Measurements from ENCODE around the gene RXFP1.

- TF ChIP-seq, protein P1, sequence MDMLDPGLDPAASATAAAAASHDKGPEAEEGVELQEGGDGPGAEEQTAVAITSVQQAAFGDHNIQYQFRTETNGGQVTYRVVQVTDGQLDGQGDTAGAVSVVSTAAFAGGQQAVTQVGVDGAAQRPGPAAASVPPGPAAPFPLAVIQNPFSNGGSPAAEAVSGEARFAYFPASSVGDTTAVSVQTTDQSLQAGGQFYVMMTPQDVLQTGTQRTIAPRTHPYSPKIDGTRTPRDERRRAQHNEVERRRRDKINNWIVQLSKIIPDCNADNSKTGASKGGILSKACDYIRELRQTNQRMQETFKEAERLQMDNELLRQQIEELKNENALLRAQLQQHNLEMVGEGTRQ (CRISPR knock-in tag; IDR thresholded peaks at IDR 0.05), result no peak
- TF ChIP-seq CTCF (IDR thresholded peaks at IDR 0.05), result no peak
- no peak for TF ChIP-seq ESRRA (CRISPR knock-in tag; IDR thresholded peaks at IDR 0.05; ENCODE audit: borderline replicate concordance)
- no peak for TF ChIP-seq RELA (CRISPR knock-in tag; IDR thresholded peaks at IDR 0.05; ENCODE audit: borderline replicate concordance)
- TF ChIP-seq MXD4 (CRISPR knock-in tag; IDR thresholded peaks at IDR 0.05; ENCODE audit: borderline replicate concordance), result no peak
- no peak for TF ChIP-seq E2F1 (CRISPR knock-in tag; IDR thresholded peaks at IDR 0.05)
- no peak for TF ChIP-seq PREB (CRISPR knock-in tag; IDR thresholded peaks at IDR 0.05; ENCODE audit: borderline replicate concordance)
- TF ChIP-seq ARID4B (CRISPR knock-in tag; IDR thresholded peaks at IDR 0.05; ENCODE audit: borderline replicate concordance), result no peak
- no peak for TF ChIP-seq SMAD4 (CRISPR knock-in tag; IDR thresholded peaks at IDR 0.05)
- TF ChIP-seq NFE2L1 (CRISPR knock-in tag; IDR thresholded peaks at IDR 0.05), result no peak
- TF ChIP-seq E2F4 (CRISPR knock-in tag; IDR thresholded peaks at IDR 0.05; ENCODE audit: borderline replicate concordance, low read depth), result no peak
- no peak for TF ChIP-seq FOXJ3 (CRISPR knock-in tag; IDR thresholded peaks at IDR 0.05; ENCODE audit: borderline replicate concordance)
Observed at GRCh38 chr4:158581161-158581560, 59.5 kb downstream of the RXFP1 start.

All from WTC11 (cell line).